Osteocyte (in vitro differentiated cells): ENCODE results near the gene SPNS3. TPM values are rescaled to one million over a fixed set of nuclear protein-coding genes. Genes with fewer than 3 reads are reported as not detected.
A peak's percentile ranks its signal among the peaks of the same experiment; 100 is the strongest.

Experiments used
- DNase-seq: peaks from one replicate; pipeline ENCODE4 v3.0.0; 2021; ENCODE audit warnings: mixed read lengths; ENCODE audit not compliant: unreplicated experiment; ENCODE audit errors: extremely low spot score
- H3K27ac Mint-ChIP-seq: one replicate; pipeline ENCODE4 v1.8.0; 2021; ENCODE audit warnings: mild to moderate bottlenecking, mixed read lengths; ENCODE audit not compliant: unreplicated experiment
- H3K27me3 Mint-ChIP-seq: one replicate; pipeline ENCODE4 v1.8.0; 2021; ENCODE audit warnings: mixed read lengths; ENCODE audit not compliant: unreplicated experiment
- H3K36me3 Mint-ChIP-seq: one replicate; pipeline ENCODE4 v1.8.0; 2021; ENCODE audit warnings: mixed read lengths; ENCODE audit not compliant: unreplicated experiment
- H3K4me1 Mint-ChIP-seq: one replicate; pipeline ENCODE4 v1.8.0; 2021; ENCODE audit warnings: mixed read lengths; ENCODE audit not compliant: unreplicated experiment
- H3K4me3 Mint-ChIP-seq: one replicate; pipeline ENCODE4 v1.8.0; 2021; ENCODE audit warnings: mild to moderate bottlenecking, moderate library complexity, mixed read lengths; ENCODE audit not compliant: unreplicated experiment
- H3K9me3 Mint-ChIP-seq: one replicate; pipeline ENCODE4 v1.8.0; 2021; ENCODE audit warnings: mixed read lengths; ENCODE audit not compliant: unreplicated experiment
- total RNA-seq: library from RNA; stranded (reverse); gene quantifications from 2 replicates; pipeline ENCODE4 v1.2.1, GENCODE V29; 2021
- TF ChIP-seq, protein P1 (sequence below): fragments of 200-600 bp; sonication (generic); IDR thresholded peaks from 2 replicates; pipeline ENCODE4 v1.5.0; 2021; ENCODE audit warnings: antibody characterized with exemption, mild to moderate bottlenecking, moderate library complexity

SPNS3 gene
- total RNA-seq, 1 donor from 2014 or later, result not detected

DNA sequence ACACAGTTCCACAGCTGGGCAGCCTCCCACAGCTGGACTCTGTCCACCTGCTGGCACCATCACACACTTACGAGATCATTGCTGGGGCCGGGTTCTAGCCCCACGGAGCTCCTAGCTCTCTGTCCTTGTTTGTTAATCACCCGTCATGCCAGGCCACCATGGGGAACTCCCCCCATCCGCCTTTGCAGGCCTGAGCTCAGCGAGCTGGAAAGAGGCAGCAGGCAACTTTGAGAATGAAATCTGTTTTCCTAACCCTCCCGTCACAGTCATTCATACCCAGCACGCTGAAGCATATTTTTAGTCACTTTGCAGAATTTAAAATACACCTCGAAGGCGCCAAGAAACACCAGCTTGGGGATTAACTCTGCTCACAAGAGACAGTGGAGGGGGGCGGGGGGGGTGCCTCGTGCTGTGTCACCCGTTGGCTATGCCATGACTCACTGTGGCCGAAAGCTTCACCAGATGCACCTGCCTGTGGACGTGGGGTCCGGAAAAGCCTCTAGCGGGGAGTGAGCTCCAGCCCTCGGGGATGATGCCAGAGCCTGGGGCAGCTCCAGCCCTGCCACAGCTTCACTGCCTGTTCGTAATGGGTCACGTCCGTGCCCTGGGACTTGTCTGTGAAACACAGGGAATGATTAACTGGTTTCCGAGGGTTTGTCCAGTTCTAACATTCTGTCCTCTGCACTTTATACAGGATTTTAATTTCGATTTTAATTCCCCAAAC lies 63.5 kb downstream of the SPNS3 start:
- TF ChIP-seq, protein P1, sequence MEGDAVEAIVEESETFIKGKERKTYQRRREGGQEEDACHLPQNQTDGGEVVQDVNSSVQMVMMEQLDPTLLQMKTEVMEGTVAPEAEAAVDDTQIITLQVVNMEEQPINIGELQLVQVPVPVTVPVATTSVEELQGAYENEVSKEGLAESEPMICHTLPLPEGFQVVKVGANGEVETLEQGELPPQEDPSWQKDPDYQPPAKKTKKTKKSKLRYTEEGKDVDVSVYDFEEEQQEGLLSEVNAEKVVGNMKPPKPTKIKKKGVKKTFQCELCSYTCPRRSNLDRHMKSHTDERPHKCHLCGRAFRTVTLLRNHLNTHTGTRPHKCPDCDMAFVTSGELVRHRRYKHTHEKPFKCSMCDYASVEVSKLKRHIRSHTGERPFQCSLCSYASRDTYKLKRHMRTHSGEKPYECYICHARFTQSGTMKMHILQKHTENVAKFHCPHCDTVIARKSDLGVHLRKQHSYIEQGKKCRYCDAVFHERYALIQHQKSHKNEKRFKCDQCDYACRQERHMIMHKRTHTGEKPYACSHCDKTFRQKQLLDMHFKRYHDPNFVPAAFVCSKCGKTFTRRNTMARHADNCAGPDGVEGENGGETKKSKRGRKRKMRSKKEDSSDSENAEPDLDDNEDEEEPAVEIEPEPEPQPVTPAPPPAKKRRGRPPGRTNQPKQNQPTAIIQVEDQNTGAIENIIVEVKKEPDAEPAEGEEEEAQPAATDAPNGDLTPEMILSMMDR, result no peak
- Mint-ChIP-seq H3K4me1 (peaks cover 11% of the 10 kb centered on the region), H3K9me3 (no peaks in the 10 kb centered on the region), H3K36me3 (no peaks in the 10 kb centered on the region), H3K27me3 (peaks cover 50% of the 10 kb centered on the region), H3K27ac (no peak overlapping the region), H3K4me3 (no peak overlapping the region)
- no peak for DNase-seq

DNA sequence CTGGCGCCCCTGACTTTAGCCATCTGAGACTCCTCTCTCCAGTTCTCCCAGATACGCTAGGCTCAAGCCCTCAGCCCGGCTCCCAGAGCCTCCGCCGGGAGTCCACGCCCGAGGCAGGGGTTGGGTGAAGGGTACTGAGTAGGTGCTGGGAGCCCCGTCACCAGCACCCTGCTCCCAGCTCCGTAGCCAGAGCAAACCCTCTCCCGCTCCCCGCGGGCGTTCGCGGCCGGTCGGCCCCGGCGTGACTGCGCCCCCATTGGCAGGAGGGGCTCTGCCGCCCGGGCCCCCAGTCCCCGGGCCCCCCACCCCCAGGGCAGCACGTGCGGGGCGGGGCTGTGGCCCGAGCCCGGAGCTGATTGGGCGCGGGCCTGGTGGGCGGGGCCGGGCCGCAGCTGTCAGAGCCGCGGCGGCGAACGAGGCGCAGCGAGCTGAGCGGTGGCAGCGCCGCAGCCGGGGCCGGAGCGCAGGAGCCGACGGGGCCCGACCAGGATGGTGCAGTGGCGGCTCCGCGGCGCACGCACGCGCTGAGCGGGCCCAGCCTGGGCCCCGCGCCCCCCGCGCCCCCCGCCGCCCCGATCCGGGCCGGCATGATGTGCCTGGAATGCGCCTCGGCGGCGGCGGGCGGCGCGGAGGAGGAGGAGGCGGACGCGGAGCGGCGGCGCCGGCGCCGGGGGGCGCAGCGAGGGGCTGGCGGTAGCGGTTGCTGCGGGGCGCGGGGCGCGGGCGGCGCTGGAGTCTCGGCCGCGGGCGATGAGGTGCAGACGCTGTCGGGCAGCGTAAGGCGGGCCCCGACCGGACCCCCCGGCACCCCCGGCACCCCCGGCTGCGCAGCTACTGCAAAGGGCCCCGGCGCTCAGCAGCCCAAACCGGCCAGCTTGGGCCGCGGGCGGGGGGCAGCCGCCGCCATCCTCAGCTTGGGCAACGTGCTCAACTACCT lies 65.0 kb downstream of the SPNS3 start, which contains the start of gene SPNS2:
Gene SPNS2, plus strand, starts transcription at position 421 of the 937 bp plus-strand sequence. Its CDS starts 167 bp downstream, at position 588.
- peak within 1 kb of the TSS; percentile 65 for H3K4me3 Mint-ChIP-seq
- H3K27ac Mint-ChIP-seq, result no peak within 1 kb of the TSS
- TF ChIP-seq, protein P1, result no peak
- DNase-seq, result no peak
- no peaks in the 10 kb centered on the region for H3K9me3 Mint-ChIP-seq
- no peaks in the 10 kb centered on the region for H3K36me3 Mint-ChIP-seq
- H3K4me1 Mint-ChIP-seq, result peaks cover 11% of the 10 kb centered on the region
- peaks cover 45% of the 10 kb centered on the region for H3K27me3 Mint-ChIP-seq

DNA sequence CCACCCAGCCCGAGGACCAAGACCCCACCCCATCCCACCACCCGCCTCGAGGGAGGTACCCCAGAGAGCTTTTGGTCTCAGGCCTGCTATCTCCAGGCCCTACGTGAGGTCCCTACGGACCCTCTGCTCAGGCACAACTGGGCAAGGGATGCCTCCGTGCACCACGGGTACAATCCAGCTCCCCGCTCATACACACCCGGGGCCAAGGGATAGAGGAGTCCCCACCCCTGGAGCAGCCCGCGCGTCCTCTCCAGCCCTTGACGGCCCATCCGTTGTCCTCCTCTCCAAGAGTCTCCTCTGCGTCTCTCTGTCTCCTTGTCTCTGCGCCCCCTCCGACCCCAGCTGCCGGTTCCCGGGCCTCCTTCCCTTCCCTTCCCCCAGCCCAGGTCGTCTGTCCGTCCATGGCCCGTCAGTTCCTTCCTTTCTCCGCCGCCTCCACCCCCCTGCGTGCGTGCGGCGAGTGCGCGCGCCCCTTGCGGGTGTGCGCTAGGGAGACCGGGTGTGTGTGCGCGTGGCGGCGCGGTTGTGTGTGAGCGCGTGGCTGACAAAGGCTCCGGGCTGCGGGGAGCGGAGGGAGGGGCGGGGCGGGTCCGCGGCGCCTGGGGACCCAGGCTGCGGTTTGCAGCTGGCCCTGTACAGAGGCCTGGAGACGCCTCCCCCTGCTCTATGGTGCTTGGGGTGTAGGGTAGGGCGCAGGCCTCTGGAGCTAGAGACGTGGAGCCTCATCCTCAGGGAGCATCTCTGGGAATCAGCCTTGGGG lies 65.9 kb downstream of the SPNS3 start:
- Mint-ChIP-seq H3K27ac (no peak overlapping the region), H3K9me3 (no peaks in the 10 kb centered on the region), H3K4me1 (peaks cover 11% of the 10 kb centered on the region), H3K36me3 (no peaks in the 10 kb centered on the region), H3K27me3 (peaks cover 44% of the 10 kb centered on the region), H3K4me3 (peak overlapping the region; percentile 65)
- TF ChIP-seq, protein P1, result no peak
- DNase-seq, result no peak

GRCh38 chr17:4500191-4500571 lies 66.4 kb downstream of the SPNS3 start:
- TF ChIP-seq, protein P1, result no peak
- Mint-ChIP-seq H3K27ac (no peak overlapping the region), H3K4me3 (peak overlapping the region; percentile 65)

More at GRCh38 chr17:4500191-4500571, 66.4 kb downstream of the SPNS3 start:
- H3K4me1 Mint-ChIP-seq, result peaks cover 11% of the 10 kb centered on the region
- H3K27me3 Mint-ChIP-seq, result peaks cover 49% of the 10 kb centered on the region
- H3K36me3 Mint-ChIP-seq, result no peaks in the 10 kb centered on the region
- H3K9me3 Mint-ChIP-seq, result no peaks in the 10 kb centered on the region
- DNase-seq, result no peak
